Measurements from ENCODE around the gene WHAMM. TPM values are rescaled to one million over a fixed set of nuclear protein-coding genes. Genes with fewer than 3 reads are reported as not detected.

The WHAMM gene
- total RNA-seq, 1 donor from 2014 or later: 9.4 TPM

- H3K27ac ChIP-seq (ENCODE audit: low read depth, low read length): peak overlapping the region; percentile 91
- peak overlapping the region; percentile 78 for H2AFZ ChIP-seq (ENCODE audit: low read depth, low read length)
- H4K20me1 ChIP-seq (ENCODE audit: insufficient read depth, low read length): peaks cover 22% of the 10 kb centered on the region
- H3K4me2 ChIP-seq (ENCODE audit: low read length): peak overlapping the region; percentile 88
- H3K36me3 Mint-ChIP-seq (ENCODE audit: low read depth, unreplicated experiment): peaks cover 11% of the 10 kb centered on the region
- peaks cover 3% of the 10 kb centered on the region for H3K4me1 ChIP-seq (ENCODE audit: insufficient read depth, low read length)
- peak; percentile 34 for DNase-seq (ENCODE audit: low read depth)
- H3K27me3 ChIP-seq (ENCODE audit: insufficient read depth, low read length): no peaks in the 10 kb centered on the region
- peak overlapping the region; percentile 97 for H3K4me3 Mint-ChIP-seq (ENCODE audit: unreplicated experiment)
- H3K36me3 ChIP-seq (ENCODE audit: insufficient read depth, low read length): peaks cover 16% of the 10 kb centered on the region
- H3K27me3 Mint-ChIP-seq (ENCODE audit: low read depth, unreplicated experiment): no peaks in the 10 kb centered on the region
- H3K9me3 Mint-ChIP-seq (ENCODE audit: unreplicated experiment): no peaks in the 10 kb centered on the region
- FAIRE-seq: no peak
- H3K9me3 ChIP-seq (ENCODE audit: insufficient read depth, low read depth, low read length): no peaks in the 10 kb centered on the region
- no peak for TF ChIP-seq EZH2 (IDR thresholded peaks at IDR 0.05; ENCODE audit: insufficient read depth, low read length)
- TF ChIP-seq, protein P1, sequence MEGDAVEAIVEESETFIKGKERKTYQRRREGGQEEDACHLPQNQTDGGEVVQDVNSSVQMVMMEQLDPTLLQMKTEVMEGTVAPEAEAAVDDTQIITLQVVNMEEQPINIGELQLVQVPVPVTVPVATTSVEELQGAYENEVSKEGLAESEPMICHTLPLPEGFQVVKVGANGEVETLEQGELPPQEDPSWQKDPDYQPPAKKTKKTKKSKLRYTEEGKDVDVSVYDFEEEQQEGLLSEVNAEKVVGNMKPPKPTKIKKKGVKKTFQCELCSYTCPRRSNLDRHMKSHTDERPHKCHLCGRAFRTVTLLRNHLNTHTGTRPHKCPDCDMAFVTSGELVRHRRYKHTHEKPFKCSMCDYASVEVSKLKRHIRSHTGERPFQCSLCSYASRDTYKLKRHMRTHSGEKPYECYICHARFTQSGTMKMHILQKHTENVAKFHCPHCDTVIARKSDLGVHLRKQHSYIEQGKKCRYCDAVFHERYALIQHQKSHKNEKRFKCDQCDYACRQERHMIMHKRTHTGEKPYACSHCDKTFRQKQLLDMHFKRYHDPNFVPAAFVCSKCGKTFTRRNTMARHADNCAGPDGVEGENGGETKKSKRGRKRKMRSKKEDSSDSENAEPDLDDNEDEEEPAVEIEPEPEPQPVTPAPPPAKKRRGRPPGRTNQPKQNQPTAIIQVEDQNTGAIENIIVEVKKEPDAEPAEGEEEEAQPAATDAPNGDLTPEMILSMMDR (IDR thresholded peaks at IDR 0.05; ENCODE audit: insufficient read depth, low read depth, low read length): no peak
- peaks cover 14% of the 10 kb centered on the region for H3K4me1 Mint-ChIP-seq (ENCODE audit: low read depth, unreplicated experiment)
- peak overlapping the region; percentile 87 for H3K27ac Mint-ChIP-seq (ENCODE audit: unreplicated experiment)
- H3K9ac ChIP-seq (ENCODE audit: low read length): peak overlapping the region; percentile 95
- H3K79me2 ChIP-seq (ENCODE audit: insufficient read depth, low read length): peaks cover 47% of the 10 kb centered on the region
- H3K4me3 ChIP-seq (ENCODE audit: insufficient read depth, low read depth, low read length): peak overlapping the region; percentile 88
Measured at GRCh38 chr15:82810061-82810889, 847 bp downstream of the WHAMM start.

DNA sequence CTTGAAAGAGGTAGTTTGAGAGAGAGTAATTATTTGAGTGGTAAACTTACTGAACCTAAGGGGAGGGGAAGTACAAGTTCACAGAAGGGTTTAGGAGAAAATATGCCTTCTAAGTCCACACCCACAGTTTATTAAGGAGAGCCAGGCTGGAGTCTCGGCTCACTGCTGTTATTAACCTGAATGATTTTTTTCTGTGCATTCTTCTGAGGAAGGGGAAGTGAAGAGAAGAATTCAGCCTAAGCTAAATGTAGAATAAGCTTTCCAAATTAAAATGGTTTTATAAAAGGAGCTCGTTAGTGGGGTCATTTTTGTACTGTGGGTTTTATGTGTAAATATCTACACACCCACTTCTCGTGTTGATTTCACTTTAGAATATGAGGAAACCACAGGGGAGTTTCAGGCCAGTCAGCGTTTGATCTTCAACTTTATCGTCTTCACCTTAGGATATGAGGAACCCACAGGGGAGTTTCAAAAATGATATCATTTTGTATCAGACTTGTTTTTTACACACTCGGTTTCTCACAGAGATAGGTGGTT, 1.5 kb downstream of the WHAMM start:
- Mint-ChIP-seq H3K4me3 (ENCODE audit: unreplicated experiment) (peak overlapping the region; percentile 97), H3K27me3 (ENCODE audit: low read depth, unreplicated experiment) (no peaks in the 10 kb centered on the region), H3K36me3 (ENCODE audit: low read depth, unreplicated experiment) (peaks cover 14% of the 10 kb centered on the region), H3K4me1 (ENCODE audit: low read depth, unreplicated experiment) (peaks cover 12% of the 10 kb centered on the region), H3K27ac (ENCODE audit: unreplicated experiment) (peak overlapping the region; percentile 87), H3K9me3 (ENCODE audit: unreplicated experiment) (no peaks in the 10 kb centered on the region)
- Histone ChIP-seq H2AFZ (ENCODE audit: low read depth, low read length) (peak overlapping the region; percentile 78), H3K9ac (ENCODE audit: low read length) (peak overlapping the region; percentile 95), H3K9me3 (ENCODE audit: insufficient read depth, low read depth, low read length) (no peaks in the 10 kb centered on the region), H3K4me3 (ENCODE audit: insufficient read depth, low read depth, low read length) (peak overlapping the region; percentile 88), H3K79me2 (ENCODE audit: insufficient read depth, low read length) (peaks cover 52% of the 10 kb centered on the region), H3K36me3 (ENCODE audit: insufficient read depth, low read length) (peaks cover 20% of the 10 kb centered on the region), H3K4me1 (ENCODE audit: insufficient read depth, low read length) (peaks cover 3% of the 10 kb centered on the region), H3K27ac (ENCODE audit: low read depth, low read length) (peak overlapping the region; percentile 91), H3K27me3 (ENCODE audit: insufficient read depth, low read length) (no peaks in the 10 kb centered on the region), H3K4me2 (ENCODE audit: low read length) (peak overlapping the region; percentile 88), H4K20me1 (ENCODE audit: insufficient read depth, low read length) (peaks cover 29% of the 10 kb centered on the region)
- DNase-seq (ENCODE audit: low read depth): peak; percentile 5
- peak; percentile 52 for FAIRE-seq
- TF ChIP-seq, protein P1 (IDR thresholded peaks at IDR 0.05; ENCODE audit: insufficient read depth, low read depth, low read length): no peak
- no peak for TF ChIP-seq EZH2 (IDR thresholded peaks at IDR 0.05; ENCODE audit: insufficient read depth, low read length)

Measured in astrocyte (in vitro differentiated cells and primary cell).